ENCODE data around the gene C10orf71. TPM values are rescaled to one million over a fixed set of nuclear protein-coding genes. Genes with fewer than 3 reads are reported as not detected.

Gene C10orf71
- total RNA-seq, 1 donor from 2014 or later: not detected

DNA sequence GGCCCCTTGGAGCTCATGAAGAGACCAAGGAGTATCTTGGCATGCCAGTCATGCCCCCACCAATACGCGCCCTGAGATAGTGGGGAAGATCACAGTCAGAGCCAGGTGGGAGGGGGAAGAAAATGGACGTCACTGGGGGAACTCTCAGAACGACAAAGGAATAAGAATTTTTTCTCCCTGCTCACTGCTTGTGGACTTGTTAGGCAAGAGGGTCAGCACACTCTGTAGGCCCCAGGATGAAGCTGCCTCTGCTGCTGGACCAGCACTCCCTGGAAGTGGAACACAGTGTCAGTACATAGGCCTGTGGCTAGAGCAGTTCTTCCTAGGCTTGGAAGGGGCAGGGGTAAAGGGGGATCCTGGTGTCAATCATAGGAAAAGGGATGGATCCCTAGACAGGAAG is 50.4 kb downstream of the C10orf71 start:
- TF ChIP-seq, protein P1, sequence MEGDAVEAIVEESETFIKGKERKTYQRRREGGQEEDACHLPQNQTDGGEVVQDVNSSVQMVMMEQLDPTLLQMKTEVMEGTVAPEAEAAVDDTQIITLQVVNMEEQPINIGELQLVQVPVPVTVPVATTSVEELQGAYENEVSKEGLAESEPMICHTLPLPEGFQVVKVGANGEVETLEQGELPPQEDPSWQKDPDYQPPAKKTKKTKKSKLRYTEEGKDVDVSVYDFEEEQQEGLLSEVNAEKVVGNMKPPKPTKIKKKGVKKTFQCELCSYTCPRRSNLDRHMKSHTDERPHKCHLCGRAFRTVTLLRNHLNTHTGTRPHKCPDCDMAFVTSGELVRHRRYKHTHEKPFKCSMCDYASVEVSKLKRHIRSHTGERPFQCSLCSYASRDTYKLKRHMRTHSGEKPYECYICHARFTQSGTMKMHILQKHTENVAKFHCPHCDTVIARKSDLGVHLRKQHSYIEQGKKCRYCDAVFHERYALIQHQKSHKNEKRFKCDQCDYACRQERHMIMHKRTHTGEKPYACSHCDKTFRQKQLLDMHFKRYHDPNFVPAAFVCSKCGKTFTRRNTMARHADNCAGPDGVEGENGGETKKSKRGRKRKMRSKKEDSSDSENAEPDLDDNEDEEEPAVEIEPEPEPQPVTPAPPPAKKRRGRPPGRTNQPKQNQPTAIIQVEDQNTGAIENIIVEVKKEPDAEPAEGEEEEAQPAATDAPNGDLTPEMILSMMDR (IDR thresholded peaks at IDR 0.05; ENCODE audit: insufficient read depth, low read length, poor library complexity, severe bottlenecking): no peak
- H3K36me3 ChIP-seq (ENCODE audit: control insufficient read depth, insufficient read depth, low read length): no peaks in the 10 kb centered on the region
- H3K27me3 ChIP-seq (ENCODE audit: control insufficient read depth, insufficient read depth, low read length): no peaks in the 10 kb centered on the region
- no peak for DNase-seq (ENCODE audit: low read depth)
- H3K4me3 ChIP-seq (ENCODE audit: low read depth, low read length): no peak overlapping the region

DNA sequence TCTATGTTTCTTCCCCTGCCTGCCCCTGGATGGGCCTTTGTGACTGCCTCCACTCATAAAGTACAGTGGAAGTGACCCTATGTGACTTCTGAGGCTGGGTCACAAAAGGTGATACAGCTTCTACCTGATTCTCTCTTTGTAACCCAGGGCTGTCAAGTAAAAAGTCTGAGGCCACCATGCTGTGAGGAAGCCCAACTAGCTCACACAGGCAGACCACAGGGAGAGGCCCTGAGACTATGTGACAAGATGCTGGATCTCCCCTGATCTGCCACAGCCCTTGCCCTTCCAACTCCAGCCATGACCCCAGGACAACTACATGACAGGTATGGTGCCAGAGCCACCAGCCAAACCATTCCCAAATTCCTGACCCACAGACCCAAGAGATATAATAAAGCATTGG is 51.2 kb downstream of the C10orf71 start:
- Histone ChIP-seq H3K27me3 (ENCODE audit: control insufficient read depth, insufficient read depth, low read length) (no peaks in the 10 kb centered on the region), H3K4me3 (ENCODE audit: low read depth, low read length) (no peak overlapping the region), H3K36me3 (ENCODE audit: control insufficient read depth, insufficient read depth, low read length) (no peaks in the 10 kb centered on the region)
- TF ChIP-seq, protein P1 (IDR thresholded peaks at IDR 0.05; ENCODE audit: insufficient read depth, low read length, poor library complexity, severe bottlenecking): no peak
- no peak for DNase-seq (ENCODE audit: low read depth)

DNA sequence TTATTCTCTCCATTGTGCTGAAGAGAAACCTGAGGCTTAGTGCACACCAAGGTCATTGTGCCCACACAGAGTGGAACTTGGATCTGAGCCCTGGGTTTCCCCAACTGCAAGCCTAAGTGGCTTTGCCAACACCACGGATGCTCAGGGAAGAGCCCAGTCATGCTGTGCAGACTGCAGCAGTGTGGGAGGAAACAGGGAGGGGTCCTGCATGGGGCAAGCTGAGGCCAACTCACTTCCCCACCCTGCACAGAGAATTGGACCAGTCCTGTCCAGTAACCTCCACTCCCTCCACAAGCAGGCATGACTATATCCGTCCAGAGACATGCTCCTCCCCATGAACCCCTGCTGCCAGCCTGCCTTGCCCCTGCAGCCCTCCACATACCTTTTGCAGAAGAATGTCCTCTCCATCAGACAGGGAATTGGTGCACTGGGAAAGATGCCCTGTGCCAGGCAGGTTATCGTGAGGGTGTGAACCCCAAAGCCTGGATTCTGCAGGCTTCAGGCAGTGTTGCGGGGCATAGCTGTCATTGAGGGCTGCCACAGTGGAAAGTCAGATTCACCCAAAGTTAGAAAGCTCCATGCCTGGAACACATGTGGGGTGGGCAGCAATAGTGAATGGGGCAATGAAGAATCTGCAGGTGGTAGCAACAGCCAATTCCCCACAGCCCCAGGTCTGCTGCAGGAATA is 52.0 kb downstream of the C10orf71 start:
- TF ChIP-seq, protein P1 (IDR thresholded peaks at IDR 0.05; ENCODE audit: insufficient read depth, low read length, poor library complexity, severe bottlenecking): no peak

DNA sequence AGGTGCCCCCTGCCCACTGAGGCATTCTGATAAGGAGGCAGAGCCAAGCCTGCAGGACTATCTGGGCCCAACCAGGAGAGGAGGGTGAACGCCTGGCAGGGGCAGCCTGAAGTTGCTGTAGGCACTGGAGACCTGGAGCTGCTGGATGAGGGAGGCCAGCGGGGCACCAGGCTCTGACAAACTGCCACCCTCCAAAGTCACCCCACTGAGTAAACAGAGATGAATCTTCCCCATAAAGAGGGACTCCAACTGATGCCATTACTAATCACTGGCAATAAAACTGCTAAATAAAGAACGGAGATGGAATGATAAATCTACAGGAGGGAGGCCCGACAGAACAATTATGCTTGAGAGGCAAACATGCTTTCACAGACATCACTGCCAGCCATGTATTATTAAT is 52.7 kb downstream of the C10orf71 start:
- H3K27me3 ChIP-seq (ENCODE audit: control insufficient read depth, insufficient read depth, low read length): no peaks in the 10 kb centered on the region
- no peak for DNase-seq (ENCODE audit: low read depth)
- H3K4me3 ChIP-seq (ENCODE audit: low read depth, low read length): no peak overlapping the region
- H3K36me3 ChIP-seq (ENCODE audit: control insufficient read depth, insufficient read depth, low read length): no peaks in the 10 kb centered on the region
- TF ChIP-seq, protein P1 (IDR thresholded peaks at IDR 0.05; ENCODE audit: insufficient read depth, low read length, poor library complexity, severe bottlenecking): no peak

More for the DNA sequence above, 52.0 kb downstream of the C10orf71 start:
- Histone ChIP-seq H3K27me3 (ENCODE audit: control insufficient read depth, insufficient read depth, low read length) (no peaks in the 10 kb centered on the region), H3K36me3 (ENCODE audit: control insufficient read depth, insufficient read depth, low read length) (no peaks in the 10 kb centered on the region), H3K4me3 (ENCODE audit: low read depth, low read length) (no peak overlapping the region)
- DNase-seq (ENCODE audit: low read depth): no peak

GRCh38 chr10:49352323-49352722 is 53.4 kb downstream of the C10orf71 start:
- no peaks in the 10 kb centered on the region for H3K36me3 ChIP-seq (ENCODE audit: control insufficient read depth, insufficient read depth, low read length)
- TF ChIP-seq, protein P1 (IDR thresholded peaks at IDR 0.05; ENCODE audit: insufficient read depth, low read length, poor library complexity, severe bottlenecking): no peak
- no peaks in the 10 kb centered on the region for H3K27me3 ChIP-seq (ENCODE audit: control insufficient read depth, insufficient read depth, low read length)
- H3K4me3 ChIP-seq (ENCODE audit: low read depth, low read length): no peak overlapping the region
- DNase-seq (ENCODE audit: low read depth): no peak

All from kidney epithelial cell (primary cell).